PC-3 (cell line): ENCODE data around the gene DBNDD2. TPM values are rescaled to one million over a fixed set of nuclear protein-coding genes. Genes with fewer than 3 reads are reported as not detected.

Experiments used
- ATAC-seq: fragments of 200-7000 bp; cut with Tn5 transposase; 2 replicates; pipeline ENCODE4 v1.9.1; 2020; ENCODE audit warnings: mild to moderate bottlenecking, moderate library complexity
- Bru-seq: library from RNA; stranded (reverse); fragments of 400-500 nt; gene quantifications from one replicate; lab custom pipeline; 2021; lab: Mats Ljungman, UMichigan
- BruChase-seq, 2 experiments: library from RNA; stranded (reverse); fragments of 400-500 nt; gene quantifications; one replicate each; lab custom pipeline; 2021; lab: Mats Ljungman, UMichigan
- BruUV-seq: library from RNA; stranded (reverse); fragments of 400-500 nt; replicated peaks from 2 replicates; lab custom pipeline; 2021; lab: Mats Ljungman, UMichigan
- CTCF ChIA-PET: fragments of 300-600 bp; sonication (Branson Sonifier 250); formaldehyde crosslinking; loops from one replicate; lab custom pipeline; 2022; ENCODE audit warnings: antibody characterized with exemption; lab: Charles Lee
- POLR2A ChIA-PET: fragments of 300-600 bp; sonication (Branson Sonifier 250); formaldehyde crosslinking; loops from one replicate; lab custom pipeline; 2022; ENCODE audit warnings: antibody characterized with exemption; ENCODE audit not compliant: unreplicated experiment; lab: Charles Lee
- DNase-seq: peaks from one replicate; pipeline ENCODE4 v3.0.0-alpha.2; 2015
- H2AFZ ChIP-seq: fragments of 300-600 bp; sonication (generic); 2 replicates; pipeline ENCODE4 v1.6.0; 2016; ENCODE audit warnings: antibody characterized with exemption, low read length
- H3F3A ChIP-seq: fragments of 300-600 bp; sonication (generic); one replicate; pipeline ENCODE4 v1.6.0; 2017; ENCODE audit warnings: antibody characterized with exemption, low read length, control low read depth, mild to moderate bottlenecking; ENCODE audit not compliant: unreplicated experiment
- H3K27ac ChIP-seq: fragments of 300-600 bp; sonication (generic); 2 replicates; pipeline ENCODE4 v1.5.1; 2016; ENCODE audit warnings: mild to moderate bottlenecking, low read length
- H3K27me3 ChIP-seq: fragments of 300-600 bp; sonication (generic); 2 replicates; pipeline ENCODE4 v1.6.1; 2016; ENCODE audit warnings: low read length, mixed read lengths
- H3K36me3 ChIP-seq: fragments of 300-600 bp; sonication (generic); 2 replicates; pipeline ENCODE4 v1.6.1; 2016; ENCODE audit warnings: low read depth, mixed run types, low read length, mixed read lengths
- H3K4me1 ChIP-seq: fragments of 300-600 bp; sonication (generic); 2 replicates; pipeline ENCODE4 v1.5.1; 2016; ENCODE audit warnings: low read length; ENCODE audit not compliant: insufficient read depth
- H3K4me2 ChIP-seq: fragments of 300-600 bp; sonication (generic); 2 replicates; pipeline ENCODE4 v1.6.0; 2016; ENCODE audit warnings: low read length
- H3K4me3 ChIP-seq: fragments of 300-600 bp; sonication (generic); 2 replicates; pipeline ENCODE4 v1.5.1; 2016; ENCODE audit warnings: mild to moderate bottlenecking, low read length, mixed read lengths
- H3K79me2 ChIP-seq: fragments of 300-600 bp; sonication (generic); 2 replicates; pipeline ENCODE4 v1.6.1; 2017; ENCODE audit warnings: low read length, mixed read lengths
- H3K9ac ChIP-seq: fragments of 300-600 bp; sonication (generic); 2 replicates; pipeline ENCODE4 v1.6.0; 2016; ENCODE audit warnings: mild to moderate bottlenecking, low read length
- H3K9me2 ChIP-seq: fragments of 300-600 bp; sonication (generic); replicated peaks from 2 replicates; pipeline ENCODE4 v1.6.1; 2016; ENCODE audit warnings: mixed run types, low read length, mixed read lengths
- H3K9me3 ChIP-seq: fragments of 300-600 bp; sonication (generic); 2 replicates; pipeline ENCODE4 v1.6.1; 2016; ENCODE audit warnings: low read length, mixed read lengths
- H4K20me1 ChIP-seq: fragments of 300-600 bp; sonication (generic); 2 replicates; pipeline ENCODE4 v1.6.1; 2016; ENCODE audit warnings: low read length, mixed read lengths
- CTCF ChIP-seq: fragments of 300-600 bp; sonication (generic); conservative IDR thresholded peaks from 2 replicates; pipeline ENCODE4 v1.5.1; 2017; ENCODE audit warnings: antibody characterized with exemption, low read depth, mild to moderate bottlenecking, low read length
- EZH2 ChIP-seq: fragments of 300-600 bp; sonication (generic); IDR thresholded peaks from one replicate; pipeline ENCODE4 v1.6.1; 2017; ENCODE audit warnings: antibody characterized with exemption, mild to moderate bottlenecking, low read length; ENCODE audit not compliant: unreplicated experiment
- EZH2phosphoT487 ChIP-seq: fragments of 300-600 bp; sonication (generic); IDR thresholded peaks from 2 replicates; pipeline ENCODE4 v1.6.1; 2018; ENCODE audit warnings: mild to moderate bottlenecking, antibody characterized with exemption, low read length, borderline replicate concordance
- intact Hi-C: fragments of 100-400 bp; cut with micrococcal nuclease; formaldehyde crosslinking; loops from 2 replicates; pipeline ENCODE4 v1.9.0; 2023
- long read RNA-seq: library from polyadenylated mRNA; unstranded; transcript quantifications from one replicate; pipeline ENCODE4 v2.0.0, GENCODE V29; 2021; ENCODE audit not compliant: unreplicated experiment
- total RNA-seq: library from RNA; depleted of rRNA; stranded (reverse); fragments of >200 nt; gene quantifications from 2 replicates; pipeline ENCODE4 v1.2.3, GENCODE V29; 2014; rRNA removed

Gene DBNDD2, protein sequence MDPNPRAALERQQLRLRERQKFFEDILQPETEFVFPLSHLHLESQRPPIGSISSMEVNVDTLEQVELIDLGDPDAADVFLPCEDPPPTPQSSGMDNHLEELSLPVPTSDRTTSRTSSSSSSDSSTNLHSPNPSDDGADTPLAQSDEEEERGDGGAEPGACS
- 7.7 and 8.5 TPM in 2 replicates for total RNA-seq
- Bru-seq, nascent RNA: percentile 66 among the genes with signal in this experiment
- percentile 93 among the genes with signal in this experiment for BruChase-seq, experiment 1, labeled RNA remaining after a 6-hour chase
- BruChase-seq, experiment 2, labeled RNA remaining after a 2-hour chase: percentile 81 among the genes with signal in this experiment
- long read RNA-seq, transcript DBNDD2-202 (4 exons, 1,078 nt): minor isoform, 9 of 47 reads
- long read RNA-seq, transcript DBNDD2-208 (4 exons, 1,118 nt): major isoform, 15 of 47 reads
- long read RNA-seq, partial matches to known transcripts: 0 of 47 reads
- long read RNA-seq, other reads (novel, unspliced or antisense): 18 of 47 reads

DNA sequence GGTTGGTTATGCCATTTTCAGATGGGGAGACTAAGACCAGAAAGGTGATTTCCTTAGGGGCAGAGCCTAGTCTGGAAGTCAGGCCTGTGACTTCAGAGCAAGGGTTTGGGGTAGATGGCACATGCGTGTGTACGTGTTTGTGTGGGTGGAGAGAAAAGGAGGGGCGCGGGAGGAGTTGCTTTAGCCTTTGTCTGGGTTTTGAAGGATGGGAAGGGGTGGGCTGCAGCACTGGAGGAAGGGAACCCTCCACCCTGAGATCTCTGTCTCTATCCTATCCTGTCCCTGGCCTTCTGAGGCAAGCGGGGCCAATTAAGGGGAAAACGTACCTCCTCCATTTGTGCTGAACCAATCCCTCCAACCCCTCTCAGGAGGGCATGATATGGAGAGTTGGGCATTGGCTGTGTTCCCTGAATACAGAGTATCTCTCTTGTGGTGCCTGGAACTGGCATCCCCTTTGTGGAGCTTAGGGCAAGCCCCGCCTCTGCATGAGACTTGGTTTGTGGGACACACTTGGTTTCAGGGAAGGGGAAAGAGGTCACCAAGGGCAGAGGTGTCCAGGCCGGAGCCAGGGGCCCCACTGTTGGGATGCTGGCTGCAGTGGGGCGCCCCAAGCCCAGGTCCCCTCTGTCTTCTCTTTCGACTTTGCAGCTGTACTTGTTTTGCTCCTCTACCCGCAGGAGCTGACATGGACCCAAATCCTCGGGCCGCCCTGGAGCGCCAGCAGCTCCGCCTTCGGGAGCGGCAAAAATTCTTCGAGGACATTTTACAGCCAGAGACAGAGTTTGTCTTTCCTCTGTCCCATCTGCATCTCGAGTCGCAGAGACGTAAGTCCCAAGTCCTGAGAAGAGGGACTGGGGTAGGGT, at the start of gene DBNDD2:
TSS of gene DBNDD2 (plus strand) at position 507 of the 863 bp plus-strand sequence. CDS start at position 686, 179 bp downstream.
- TF ChIP-seq EZH2phosphoT487: no peak
- no peak for TF ChIP-seq CTCF
- no peak for TF ChIP-seq EZH2
- POLR2A ChIA-PET: no interaction called here
- H3K79me2 ChIP-seq: no peaks in the 10 kb centered on the region
- DNase-seq (no peak), ATAC-seq (no peak)
- H3K4me3 ChIP-seq: no peak within 1 kb of the TSS
- no peaks in the 10 kb centered on the region for H3K36me3 ChIP-seq
- no peaks in the 10 kb centered on the region for H3K27me3 ChIP-seq
- peak within 1 kb of the TSS; percentile 99 for H3K4me2 ChIP-seq
- no peaks in the 10 kb centered on the region for H3K9me2 ChIP-seq
- intact Hi-C loops: no loop called here
- BruUV-seq: no TSS peak
- no peaks in the 10 kb centered on the region for H3K9me3 ChIP-seq
- no peak within 1 kb of the TSS for H3K9ac ChIP-seq
- peaks cover 20% of the 10 kb centered on the region for H3K4me1 ChIP-seq
- H4K20me1 ChIP-seq: no peaks in the 10 kb centered on the region
- no peak within 1 kb of the TSS for H3K27ac ChIP-seq
- H2AFZ ChIP-seq: no peak within 1 kb of the TSS
- CTCF ChIA-PET: no interaction called here
- no peaks in the 10 kb centered on the region for H3F3A ChIP-seq

DNA sequence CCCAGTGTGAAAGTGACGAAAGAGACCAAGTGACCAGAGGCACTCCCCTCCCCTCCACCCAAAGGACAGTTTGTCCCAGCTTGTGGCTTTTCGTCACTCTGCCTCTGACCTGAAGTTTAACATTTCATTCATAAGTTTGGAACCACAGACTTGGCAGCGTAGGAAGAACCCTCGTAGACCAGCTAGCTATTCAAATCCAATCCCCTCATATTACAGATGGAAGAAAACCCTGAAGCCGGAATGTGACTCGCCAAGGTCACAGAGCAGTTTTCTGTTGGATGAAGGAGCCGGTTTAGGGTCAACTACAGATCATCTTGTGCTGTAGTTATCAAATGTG, 49.1 kb upstream of the DBNDD2 start:
- H4K20me1 ChIP-seq: no peaks in the 10 kb centered on the region
- H3K9me2 ChIP-seq: no peaks in the 10 kb centered on the region
- H2AFZ ChIP-seq: no peak overlapping the region
- no peak overlapping the region for H3K9ac ChIP-seq
- BruUV-seq: no TSS peak
- no peaks in the 10 kb centered on the region for H3F3A ChIP-seq
- intact Hi-C loops: no loop called here
- H3K27me3 ChIP-seq: no peaks in the 10 kb centered on the region
- ATAC-seq (no peak), DNase-seq (no peak)
- H3K4me2 ChIP-seq: no peak overlapping the region
- H3K79me2 ChIP-seq: peaks cover 8% of the 10 kb centered on the region
- ChIA-PET POLR2A (no interaction called here), CTCF (interaction anchor here (0.8 to 1.3 kb wide), 2 partner anchors 61 to 78 kb away, joined by 3 to 5 read pairs; no protein-coding TSS in a partner anchor)
- peaks cover 44% of the 10 kb centered on the region for H3K4me1 ChIP-seq
- H3K4me3 ChIP-seq: no peak overlapping the region
- TF ChIP-seq CTCF (no peak), EZH2 (no peak), EZH2phosphoT487 (no peak)
- H3K9me3 ChIP-seq: no peaks in the 10 kb centered on the region
- 0 out of 2 replicates have a peak overlapping the region, but pooled peaks have one; percentile 53 for H3K27ac ChIP-seq
- H3K36me3 ChIP-seq: no peaks in the 10 kb centered on the region
